ENCODE results near the gene BMX. TPM values are rescaled to one million over a fixed set of nuclear protein-coding genes. Genes with fewer than 3 reads are reported as not detected.

The BMX gene
- total RNA-seq, 4 donors from 2014 or later, result 0.88 to 4.7 (median 2.4) TPM

- no peaks in the 10 kb centered on the region for H3K4me1 ChIP-seq
- no peaks in the 10 kb centered on the region for H3K27me3 ChIP-seq
- no peaks in the 10 kb centered on the region for H3K36me3 ChIP-seq
- no peaks in the 10 kb centered on the region for H3K9me3 ChIP-seq
- H3K27ac ChIP-seq, result no peak overlapping the region
- TF ChIP-seq CTCF (IDR thresholded peaks at IDR 0.05), result no peak
- no peak for TF ChIP-seq POLR2A (IDR thresholded peaks at IDR 0.05)
- no peak for DNase-seq
- no peak overlapping the region for H3K4me3 ChIP-seq
- intact Hi-C loops (cut with DNase I; ENCODE audit: low total_unique reads), result no loop called here
Observed at GRCh38 chrX:15563056-15563455, 62.4 kb downstream of the BMX start.

GRCh38 chrX:15564981-15565579, 64.5 kb downstream of the BMX start:
- no peak overlapping the region for H3K27ac ChIP-seq
- TF ChIP-seq CTCF (IDR thresholded peaks at IDR 0.05), result peak; percentile 20 to 50 (median 30)
- no peak for TF ChIP-seq POLR2A (IDR thresholded peaks at IDR 0.05)
- no peaks in the 10 kb centered on the region for H3K27me3 ChIP-seq
- intact Hi-C loops (cut with DNase I; ENCODE audit: low total_unique reads), result no loop called here
- DNase-seq, result peak; percentile 28 to 43
- H3K9me3 ChIP-seq, result no peaks in the 10 kb centered on the region
- no peaks in the 10 kb centered on the region for H3K4me1 ChIP-seq
- H3K4me3 ChIP-seq, result no peak overlapping the region
- H3K36me3 ChIP-seq, result no peaks in the 10 kb centered on the region

- Histone ChIP-seq H3K9me3 (no peaks in the 10 kb centered on the region), H3K27me3 (no peaks in the 10 kb centered on the region), H3K4me3 (no peak overlapping the region), H3K4me1 (no peaks in the 10 kb centered on the region), H3K36me3 (no peaks in the 10 kb centered on the region), H3K27ac (no peak overlapping the region)
- no peak for TF ChIP-seq POLR2A (IDR thresholded peaks at IDR 0.05)
- no peak for TF ChIP-seq CTCF (IDR thresholded peaks at IDR 0.05)
- no peak for DNase-seq
- intact Hi-C loops (cut with DNase I; ENCODE audit: low total_unique reads), result no loop called here
Observed at GRCh38 chrX:15566244-15566643, 65.6 kb downstream of the BMX start.

- TF ChIP-seq CTCF (IDR thresholded peaks at IDR 0.05) (no peak), POLR2A (IDR thresholded peaks at IDR 0.05) (no peak)
- Histone ChIP-seq H3K9me3 (no peaks in the 10 kb centered on the region), H3K4me1 (no peaks in the 10 kb centered on the region), H3K27me3 (no peaks in the 10 kb centered on the region), H3K36me3 (no peaks in the 10 kb centered on the region), H3K4me3 (no peak overlapping the region), H3K27ac (no peak overlapping the region)
- intact Hi-C loops (cut with DNase I; ENCODE audit: low total_unique reads), result no loop called here
- no peak for DNase-seq
Observed at GRCh38 chrX:15567267-15567666, 66.7 kb downstream of the BMX start.

- Histone ChIP-seq H3K4me1 (no peaks in the 10 kb centered on the region), H3K36me3 (no peaks in the 10 kb centered on the region), H3K9me3 (no peaks in the 10 kb centered on the region), H3K4me3 (no peak overlapping the region), H3K27ac (no peak overlapping the region), H3K27me3 (no peaks in the 10 kb centered on the region)
- TF ChIP-seq CTCF (IDR thresholded peaks at IDR 0.05) (no peak), POLR2A (IDR thresholded peaks at IDR 0.05) (no peak)
- intact Hi-C loops (cut with DNase I; ENCODE audit: low total_unique reads), result no loop called here
- no peak for DNase-seq
Observed at GRCh38 chrX:15567886-15568616, 67.4 kb downstream of the BMX start.
